HG02870 (cell line): ENCODE data around the gene MIF.

ENCODE experiments used
- ATAC-seq: cut with Tn5 transposase; IDR thresholded peaks from one replicate; pipeline ENCODE4 v1.9.1; 2021; ENCODE audit warnings: mild to moderate bottlenecking, moderate library complexity; ENCODE audit not compliant: unreplicated experiment

Gene MIF

DNA sequence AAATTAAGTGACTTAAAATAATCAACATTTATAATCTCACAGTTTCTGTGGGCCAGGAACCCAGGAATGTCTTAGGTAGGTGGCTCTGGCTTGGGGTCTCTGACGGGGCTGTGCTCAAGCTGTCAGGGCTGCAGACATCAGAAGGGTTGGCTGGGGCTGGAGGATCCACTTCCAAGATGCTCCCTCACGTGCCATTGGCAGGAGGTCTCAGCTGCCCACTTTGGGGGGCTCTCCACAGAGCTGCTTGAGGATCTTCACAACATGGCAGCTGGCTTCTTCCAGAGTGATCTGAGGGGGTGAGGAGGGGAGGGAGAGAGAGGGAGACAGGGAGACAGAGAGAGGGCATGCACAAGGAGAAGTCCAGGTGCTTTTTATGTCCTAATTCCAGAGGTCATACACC, 18.4 kb upstream of the MIF start:
- ATAC-seq = no peak

DNA sequence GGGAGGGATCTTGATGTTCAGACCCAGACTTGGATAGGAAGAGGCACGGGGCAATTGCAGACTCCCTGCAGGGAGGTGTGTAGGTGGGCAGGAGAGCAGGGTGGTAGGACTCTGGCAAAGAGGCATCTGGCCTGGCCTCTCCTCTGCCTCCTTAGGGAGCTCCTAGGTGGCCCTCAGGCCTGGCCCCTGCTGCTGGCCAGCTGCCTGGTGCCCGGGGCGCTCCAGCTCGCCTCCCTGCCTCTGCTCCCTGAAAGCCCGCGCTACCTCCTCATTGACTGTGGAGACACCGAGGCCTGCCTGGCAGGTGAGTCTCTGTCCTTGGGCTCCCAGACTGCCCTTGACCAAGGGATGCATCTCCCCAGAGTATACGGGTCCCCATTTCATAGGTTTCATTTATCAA, 16.6 kb upstream of the MIF start:
- no peak for ATAC-seq

DNA sequence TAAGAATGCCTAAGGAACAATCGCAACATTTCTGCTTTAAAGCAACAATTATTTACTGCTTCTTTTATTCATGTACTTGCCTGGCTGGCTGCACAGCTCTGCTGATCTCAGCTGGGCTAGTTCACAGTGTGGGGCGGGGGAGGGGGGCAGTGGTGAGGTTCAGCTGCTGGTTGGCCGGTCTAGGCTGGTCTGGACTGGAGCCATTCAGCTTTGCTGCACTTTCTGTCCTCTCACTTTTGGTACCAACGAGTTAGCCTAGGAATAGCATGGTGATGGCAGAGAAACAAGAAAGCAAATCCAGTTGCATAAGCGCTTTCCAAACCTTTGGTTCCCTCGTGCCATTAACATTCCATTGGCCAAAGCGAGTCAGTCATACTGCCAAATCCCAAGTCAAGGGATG, 16.0 kb upstream of the MIF start:
- no peak for ATAC-seq

DNA sequence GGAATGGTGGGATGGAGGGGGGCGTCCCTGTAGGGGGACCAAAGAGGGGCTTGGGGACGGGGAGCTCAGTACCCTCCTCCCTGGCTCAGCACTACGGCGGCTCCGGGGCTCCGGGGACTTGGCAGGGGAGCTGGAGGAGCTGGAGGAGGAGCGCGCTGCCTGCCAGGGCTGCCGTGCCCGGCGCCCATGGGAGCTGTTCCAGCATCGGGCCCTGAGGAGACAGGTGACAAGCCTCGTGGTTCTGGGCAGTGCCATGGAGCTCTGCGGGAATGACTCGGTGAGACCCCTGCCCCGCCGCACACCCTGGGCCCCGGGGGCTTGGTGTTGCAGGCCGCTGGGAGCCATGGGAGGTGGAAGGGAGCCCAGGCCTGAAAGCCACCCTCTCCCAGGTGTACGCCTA, 11.8 kb upstream of the MIF start:
- no peak for ATAC-seq

DNA sequence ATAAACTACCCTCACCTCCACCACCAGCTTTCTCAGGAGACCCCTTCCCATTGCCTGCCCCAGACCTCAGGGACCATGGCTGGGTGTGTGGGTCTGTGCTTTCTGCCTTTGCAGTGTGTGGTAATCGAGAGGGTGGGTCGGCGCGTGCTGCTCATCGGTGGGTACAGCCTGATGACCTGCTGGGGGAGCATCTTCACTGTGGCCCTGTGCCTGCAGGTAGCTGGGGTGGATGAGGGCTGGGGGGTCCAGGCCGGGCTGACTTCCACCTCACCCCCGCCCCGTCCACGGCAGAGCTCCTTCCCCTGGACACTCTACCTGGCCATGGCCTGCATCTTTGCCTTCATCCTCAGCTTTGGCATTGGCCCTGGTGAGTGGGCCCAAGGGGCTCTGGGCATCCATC, 10.5 kb upstream of the MIF start:
- ATAC-seq = no peak

DNA sequence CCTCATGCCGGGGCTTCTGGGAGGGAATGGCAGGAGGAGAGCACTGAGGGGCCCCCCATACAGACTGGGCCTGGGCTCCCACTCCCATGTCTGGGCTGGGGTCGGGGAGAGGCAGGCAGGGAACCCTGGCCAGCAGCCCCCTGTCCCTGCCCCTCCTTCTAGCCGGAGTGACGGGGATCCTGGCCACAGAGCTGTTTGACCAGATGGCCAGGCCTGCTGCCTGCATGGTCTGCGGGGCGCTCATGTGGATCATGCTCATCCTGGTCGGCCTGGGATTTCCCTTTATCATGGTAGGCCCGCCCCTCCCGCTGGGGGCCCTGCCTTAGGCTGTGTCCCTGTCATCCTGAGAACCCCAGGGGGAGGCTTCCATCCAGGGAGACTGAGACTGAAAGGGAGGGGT, 10.0 kb upstream of the MIF start:
- no peak for ATAC-seq

DNA sequence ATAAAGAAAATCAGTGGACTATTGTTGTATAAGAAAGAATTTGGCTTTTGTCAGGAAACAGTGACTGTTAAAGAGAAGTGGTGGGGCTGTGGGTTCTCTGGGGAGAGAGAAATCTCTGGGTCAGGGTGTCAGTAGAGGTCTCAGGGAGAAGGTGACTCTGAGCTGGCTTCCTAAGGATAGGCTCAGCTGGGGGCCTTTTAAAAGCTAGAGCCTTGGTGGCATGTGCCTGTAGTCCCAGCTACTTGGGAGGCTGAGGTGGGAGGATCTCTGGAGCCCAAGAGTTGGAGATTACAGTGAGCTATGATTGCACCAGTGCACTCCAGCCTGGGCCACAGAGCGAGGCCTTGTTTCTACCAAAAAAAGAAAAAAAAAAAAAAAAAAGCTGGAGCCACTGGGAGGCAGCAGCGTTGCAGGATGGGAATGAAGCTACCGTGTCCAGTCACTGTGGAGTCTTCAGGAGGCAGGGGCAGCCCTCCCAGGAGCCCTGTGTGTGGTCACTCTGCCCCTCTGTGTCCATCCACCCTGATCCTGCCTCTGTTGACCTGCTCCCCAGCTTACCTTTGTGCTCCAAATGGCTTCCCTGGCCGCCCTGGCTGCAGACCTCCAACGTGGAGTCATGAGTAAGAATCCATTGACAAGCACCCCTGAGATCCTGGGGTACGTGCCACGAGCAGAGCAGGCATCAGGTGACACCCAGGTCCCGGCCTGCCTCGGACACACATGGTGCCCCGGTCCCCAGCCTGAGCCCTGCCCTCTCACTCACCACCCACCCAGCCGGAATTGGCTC, 5.4 kb upstream of the MIF start:
- ATAC-seq = no peak

DNA sequence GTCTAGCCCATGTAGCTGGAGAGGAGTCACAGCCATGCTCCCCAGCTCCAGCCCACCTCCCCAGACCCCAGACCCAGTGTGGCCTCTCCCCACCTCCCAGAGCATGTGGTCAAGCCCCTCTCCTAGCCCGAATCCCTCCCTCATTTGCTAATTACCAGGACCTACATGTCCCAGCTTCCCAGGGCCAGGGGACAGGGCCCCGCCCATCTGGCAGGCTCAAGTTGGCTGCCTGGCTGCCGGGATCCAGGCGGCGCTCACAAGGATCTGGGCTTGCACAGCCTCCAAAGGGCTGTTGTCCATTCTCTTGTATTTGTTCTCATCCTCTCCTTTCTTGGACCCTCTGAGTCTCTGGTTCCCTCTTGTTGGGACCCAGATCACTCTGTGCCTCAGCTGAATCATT, 4.6 kb upstream of the MIF start:
- no peak for ATAC-seq

DNA sequence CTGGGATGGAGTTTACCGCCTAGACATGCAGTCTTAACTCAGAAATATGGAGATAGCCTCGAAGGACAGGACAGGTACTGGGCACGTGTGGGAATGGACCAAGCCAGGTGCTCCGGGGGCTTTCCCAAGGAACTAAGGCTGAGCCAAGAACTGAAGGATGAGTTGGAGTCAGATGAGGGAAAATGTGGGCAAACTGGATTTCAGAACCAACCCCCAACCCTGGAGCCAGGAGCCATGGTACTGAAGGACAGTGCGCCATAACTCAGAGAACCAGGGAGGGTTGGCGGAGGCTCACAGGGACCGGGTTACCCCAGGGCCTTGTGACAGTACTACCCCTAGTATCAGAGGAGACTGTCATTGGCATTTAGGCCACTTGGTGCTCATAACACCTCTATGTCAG, 2.5 kb upstream of the MIF start:
- ATAC-seq = no peak

DNA sequence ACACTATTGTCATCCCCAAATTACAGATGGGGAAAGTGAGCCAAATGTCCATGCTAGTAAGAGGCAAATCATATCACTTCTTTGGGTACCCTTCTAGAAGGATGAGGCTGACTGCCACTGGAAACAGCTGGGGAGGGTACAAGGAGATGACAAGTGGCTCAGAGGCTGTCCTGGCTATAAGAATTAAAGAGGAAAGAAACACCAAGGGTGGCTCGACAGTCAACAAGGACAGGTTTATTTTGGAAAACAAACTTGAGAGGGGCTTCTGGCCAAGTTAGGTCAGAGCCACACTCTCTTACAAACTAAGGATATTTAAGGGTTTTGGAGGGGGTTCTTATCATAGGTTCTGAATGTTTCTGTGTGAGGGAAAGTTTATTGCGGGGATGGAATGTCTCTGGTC, 2.1 kb upstream of the MIF start:
- no peak for ATAC-seq

DNA sequence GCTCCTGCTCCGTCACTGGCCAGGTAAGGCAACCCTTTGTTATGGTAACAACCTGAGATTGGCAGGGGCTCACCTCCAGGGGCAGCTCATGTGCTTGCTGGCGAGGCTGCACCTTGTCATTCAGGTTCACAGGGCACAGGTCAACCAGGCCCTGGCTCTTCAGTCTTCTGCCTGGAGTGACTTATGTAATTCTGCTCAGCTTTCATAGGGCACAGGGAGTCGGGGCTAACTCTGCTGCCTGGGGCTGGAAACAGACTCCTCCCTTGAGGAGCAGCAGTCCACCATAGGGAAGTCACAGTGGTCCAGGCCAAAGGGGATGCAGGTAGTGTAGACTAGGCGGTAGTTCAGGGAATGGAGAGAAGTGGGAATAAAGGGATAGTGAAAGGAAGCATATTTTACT, 1.5 kb upstream of the MIF start:
- no peak for ATAC-seq

DNA sequence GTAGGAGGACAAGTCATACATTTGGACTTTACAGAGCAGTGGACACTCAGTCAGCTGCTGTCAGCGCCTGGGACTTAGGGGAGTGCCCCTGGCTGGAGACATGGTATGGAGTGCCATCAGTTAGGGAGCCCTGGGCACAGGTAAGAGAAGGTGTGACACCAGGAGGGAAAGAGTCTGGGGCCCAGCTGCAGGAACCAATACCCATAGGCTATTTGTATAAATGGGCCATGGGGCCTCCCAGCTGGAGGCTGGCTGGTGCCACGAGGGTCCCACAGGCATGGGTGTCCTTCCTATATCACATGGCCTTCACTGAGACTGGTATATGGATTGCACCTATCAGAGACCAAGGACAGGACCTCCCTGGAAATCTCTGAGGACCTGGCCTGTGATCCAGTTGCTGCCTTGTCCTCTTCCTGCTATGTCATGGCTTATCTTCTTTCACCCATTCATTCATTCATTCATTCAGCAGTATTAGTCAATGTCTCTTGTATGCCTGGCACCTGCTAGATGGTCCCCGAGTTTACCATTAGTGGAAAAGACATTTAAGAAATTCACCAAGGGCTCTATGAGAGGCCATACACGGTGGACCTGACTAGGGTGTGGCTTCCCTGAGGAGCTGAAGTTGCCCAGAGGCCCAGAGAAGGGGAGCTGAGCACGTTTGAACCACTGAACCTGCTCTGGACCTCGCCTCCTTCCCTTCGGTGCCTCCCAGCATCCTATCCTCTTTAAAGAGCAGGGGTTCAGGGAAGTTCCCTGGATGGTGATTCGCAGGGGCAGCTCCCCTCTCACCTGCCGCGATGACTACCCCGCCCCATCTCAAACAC, 850 bp upstream of the MIF start:
- ATAC-seq = no peak

DNA sequence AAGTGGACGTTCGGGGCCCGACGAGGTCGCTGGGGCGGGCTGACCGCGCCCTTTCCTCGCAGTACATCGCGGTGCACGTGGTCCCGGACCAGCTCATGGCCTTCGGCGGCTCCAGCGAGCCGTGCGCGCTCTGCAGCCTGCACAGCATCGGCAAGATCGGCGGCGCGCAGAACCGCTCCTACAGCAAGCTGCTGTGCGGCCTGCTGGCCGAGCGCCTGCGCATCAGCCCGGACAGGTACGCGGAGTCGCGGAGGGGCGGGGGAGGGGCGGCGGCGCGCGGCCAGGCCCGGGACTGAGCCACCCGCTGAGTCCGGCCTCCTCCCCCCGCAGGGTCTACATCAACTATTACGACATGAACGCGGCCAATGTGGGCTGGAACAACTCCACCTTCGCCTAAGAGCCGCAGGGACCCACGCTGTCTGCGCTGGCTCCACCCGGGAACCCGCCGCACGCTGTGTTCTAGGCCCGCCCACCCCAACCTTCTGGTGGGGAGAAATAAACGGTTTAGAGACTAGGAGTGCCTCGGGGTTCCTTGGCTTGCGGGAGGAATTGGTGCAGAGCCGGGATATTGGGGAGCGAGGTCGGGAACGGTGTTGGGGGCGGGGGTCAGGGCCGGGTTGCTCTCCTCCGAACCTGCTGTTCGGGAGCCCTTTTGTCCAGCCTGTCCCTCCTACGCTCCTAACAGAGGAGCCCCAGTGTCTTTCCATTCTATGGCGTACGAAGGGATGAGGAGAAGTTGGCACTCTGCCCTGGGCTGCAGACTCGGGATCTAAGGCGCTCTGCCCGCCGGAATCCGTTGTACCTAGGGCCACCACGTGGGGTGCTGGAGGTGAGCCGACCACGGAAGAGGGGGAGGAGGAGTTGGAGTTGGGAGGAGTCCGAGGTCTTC, 771 bp downstream of the MIF start:
- ATAC-seq = peak; percentile 12

DNA sequence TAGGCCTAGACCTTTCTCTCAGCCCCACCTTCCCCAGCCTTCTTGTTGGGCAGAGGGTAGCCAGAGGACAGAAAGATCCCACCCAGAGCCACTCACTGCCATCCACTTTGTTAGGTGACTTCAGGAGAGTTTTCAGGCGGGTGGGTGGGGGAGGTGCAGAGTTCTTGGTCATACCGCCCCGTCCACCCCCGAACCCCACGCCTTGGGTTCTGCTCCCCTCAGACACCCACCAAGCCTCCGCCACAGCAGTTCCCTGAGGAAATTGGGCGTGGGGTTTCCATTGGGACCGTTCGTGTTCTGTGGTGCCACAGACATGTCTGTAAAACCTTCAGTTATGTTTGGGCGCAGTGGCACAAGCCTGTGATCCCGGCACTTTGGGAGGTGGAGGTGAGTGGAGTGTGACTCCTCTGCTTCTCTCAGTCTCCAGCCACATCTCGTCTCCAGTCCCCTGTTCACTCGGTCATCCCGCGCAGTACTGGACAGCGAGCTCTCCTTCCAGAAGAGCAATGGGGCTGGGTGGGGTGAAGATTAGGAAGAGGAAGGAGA, 1.5 kb downstream of the MIF start:
- no peak for ATAC-seq

DNA sequence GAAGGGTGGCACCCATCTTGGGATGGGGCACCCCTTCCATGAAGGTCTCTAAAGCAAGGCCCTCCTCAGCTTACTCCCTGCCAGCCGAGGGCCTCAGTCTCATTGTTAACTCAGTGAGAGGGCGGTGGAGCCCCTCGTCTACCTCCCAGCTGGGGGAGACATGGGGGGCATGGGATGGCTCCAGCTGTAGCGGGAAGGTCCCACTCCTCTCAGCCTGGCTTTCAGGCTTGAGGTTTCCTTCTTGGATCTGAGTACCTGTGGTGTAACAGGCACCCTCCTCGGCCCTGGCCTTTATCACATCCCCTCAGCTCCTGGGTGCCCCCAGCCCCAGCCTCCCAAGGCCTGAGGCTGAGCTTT, 2.0 kb downstream of the MIF start:
- no peak for ATAC-seq

DNA sequence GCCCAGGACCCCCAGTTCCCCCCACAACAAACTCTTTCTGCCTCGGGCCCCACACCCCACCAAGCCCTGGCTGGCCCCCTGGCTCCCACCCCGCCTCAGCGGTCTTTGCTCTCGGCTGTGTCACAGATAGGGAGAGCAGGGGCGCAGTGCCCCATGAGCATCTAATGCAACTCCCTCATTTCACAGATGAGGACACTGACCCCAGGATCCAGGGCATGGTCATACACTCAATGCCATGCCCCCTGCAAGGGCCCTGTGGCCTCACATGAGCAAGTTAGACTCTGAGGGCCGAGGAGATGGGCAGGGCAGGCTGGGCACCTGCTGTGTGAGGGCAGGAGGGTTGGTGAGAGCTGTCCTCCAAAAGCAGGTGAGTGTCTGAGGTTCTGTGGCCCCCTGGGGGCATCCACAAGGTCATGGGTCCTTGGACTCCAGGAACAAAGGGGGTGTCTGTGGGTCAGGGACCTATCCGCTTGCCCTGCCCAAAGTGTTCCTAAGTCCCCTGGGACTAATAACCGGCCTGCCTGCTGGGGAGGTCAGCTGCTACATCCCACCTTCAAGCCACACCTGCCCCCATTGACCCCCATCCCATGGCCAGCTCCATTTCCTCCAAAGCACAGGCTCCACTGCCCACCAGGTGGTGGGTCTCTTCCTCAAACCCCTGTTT, 2.5 kb downstream of the MIF start:
- ATAC-seq = no peak

DNA sequence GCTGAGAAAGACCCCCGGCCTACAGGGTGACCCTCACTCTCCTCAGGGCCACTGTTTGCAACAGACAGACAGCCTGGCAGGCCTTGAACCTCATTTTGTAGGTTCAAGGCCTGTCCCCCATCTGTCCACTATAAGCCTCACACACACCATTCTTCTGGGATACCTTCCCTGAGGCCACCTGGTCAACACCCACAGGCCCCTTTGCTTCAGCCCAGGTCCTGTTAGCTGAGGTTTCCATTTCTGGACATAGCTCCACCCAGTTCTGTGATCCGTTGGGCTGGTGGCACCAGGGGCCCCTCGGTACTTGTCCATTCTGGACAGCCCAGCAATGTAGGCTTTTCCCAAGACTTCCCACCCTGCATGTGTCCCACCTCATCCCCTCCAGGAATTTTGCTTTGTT, 3.1 kb downstream of the MIF start:
- no peak for ATAC-seq

DNA sequence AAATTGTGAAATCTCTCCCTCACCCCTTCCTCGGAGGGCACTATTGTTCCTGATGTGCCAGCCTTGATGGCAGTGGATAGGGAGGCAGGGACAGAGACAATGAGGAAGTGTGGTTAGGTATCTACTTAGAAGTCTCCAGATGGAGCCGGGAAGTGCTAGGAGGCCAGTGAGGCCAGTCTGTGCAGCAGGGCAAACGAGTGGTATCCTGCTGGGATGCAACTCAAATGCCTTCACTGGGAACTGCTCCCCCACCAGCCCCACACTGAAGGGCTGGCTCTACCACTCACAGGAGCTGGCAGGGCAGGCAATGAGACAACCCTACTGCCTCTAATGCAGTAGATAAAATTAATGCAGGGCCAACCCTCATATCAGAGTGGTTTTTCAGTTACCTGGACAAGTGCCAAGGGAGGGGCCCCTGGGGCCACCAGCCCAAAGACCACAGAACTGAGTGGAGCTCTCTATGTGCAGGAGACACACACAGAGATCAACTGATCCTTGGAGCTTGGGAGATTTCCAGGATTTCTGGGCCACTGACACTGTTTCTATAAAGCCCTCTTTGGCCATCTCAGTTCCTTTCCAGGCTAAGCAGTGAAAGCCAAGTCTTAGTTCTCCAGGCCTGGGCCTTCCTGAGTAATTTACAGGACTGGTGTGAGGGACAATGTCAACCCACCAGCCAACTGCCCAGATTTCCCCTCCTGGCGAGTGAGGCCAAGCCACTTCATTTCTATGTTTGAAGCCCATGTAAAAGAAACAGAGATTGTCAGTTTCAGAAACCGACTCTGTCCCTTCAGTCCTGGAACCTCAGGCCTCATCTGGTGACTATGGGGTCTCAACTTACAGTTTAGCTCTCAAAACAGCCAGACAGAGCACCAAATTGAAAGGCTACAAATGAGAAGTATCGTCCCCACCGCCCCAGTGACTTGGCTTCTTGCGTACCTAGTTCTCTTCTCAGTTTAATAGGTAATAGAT, 4.1 kb downstream of the MIF start:
- no peak for ATAC-seq

DNA sequence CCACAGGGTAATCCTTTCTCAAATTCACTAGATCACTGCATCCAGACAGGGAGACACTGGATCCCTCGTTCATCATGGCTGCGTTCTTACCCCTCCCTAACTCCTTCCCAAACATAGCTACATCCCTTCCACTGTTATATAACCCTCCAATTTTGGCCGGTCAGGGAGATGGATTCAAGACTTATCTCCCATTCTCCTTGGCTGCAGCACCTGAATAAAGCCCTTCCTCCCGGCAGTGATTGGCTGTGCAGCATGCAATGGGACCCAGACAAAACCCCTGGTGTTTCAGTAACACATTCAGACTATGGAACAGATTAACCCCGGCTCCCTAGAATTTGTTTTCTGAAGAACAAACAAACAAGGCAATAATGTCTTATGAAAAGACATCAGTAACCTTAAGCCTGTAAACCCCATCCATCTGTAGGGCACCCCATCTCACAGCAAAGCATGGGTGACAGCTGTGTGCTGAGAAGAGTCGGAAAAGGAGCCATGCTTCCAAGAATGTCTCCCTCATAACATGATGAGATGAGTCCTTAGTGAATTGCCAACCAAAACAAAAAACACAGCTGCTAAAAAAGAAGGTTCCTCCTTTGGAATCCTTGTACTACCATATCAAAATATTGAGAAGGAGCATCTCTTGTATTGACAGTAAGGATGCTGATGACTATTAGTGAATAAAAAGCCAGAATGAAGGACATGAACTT, 5.0 kb downstream of the MIF start:
- no peak for ATAC-seq
